ENCODE measurements around the gene FAM193A.
"Not testable (repeated sequence)": the region's sequence is repeated elsewhere in the genome, so short reads cannot be mapped to it uniquely, and the experiment has no call there.

FAM193A gene

DNA sequence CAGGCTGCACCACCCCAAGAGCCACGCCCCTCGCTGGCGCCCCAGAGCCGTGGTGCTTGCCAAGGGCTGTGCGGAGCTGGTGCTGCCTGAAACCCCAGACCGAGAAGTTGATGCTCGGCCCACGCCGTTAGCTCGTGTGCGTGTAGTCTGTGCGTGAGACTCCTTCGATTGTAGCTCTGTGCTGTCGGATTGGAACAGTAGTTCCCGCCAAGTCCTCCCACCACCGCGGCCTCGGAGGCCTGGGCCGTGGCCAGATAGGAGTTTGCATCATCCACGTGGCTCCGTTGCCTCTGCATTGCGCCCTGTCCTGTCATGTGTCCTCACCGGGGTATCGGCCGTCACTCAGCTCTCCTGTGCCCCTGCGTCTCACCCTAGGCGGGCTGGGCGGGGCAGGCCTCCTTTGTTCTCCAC lies 195.5 kb downstream of the FAM193A start:
- CTCF ChIA-PET = no interaction called here
- POLR2A ChIA-PET = no interaction called here
- DNase-seq (ENCODE audit: low read depth, low spot score) = no peak
- no peak overlapping the region for H3K4me3 ChIP-seq (ENCODE audit: low read depth, low read length)
- TF ChIP-seq, protein P1, sequence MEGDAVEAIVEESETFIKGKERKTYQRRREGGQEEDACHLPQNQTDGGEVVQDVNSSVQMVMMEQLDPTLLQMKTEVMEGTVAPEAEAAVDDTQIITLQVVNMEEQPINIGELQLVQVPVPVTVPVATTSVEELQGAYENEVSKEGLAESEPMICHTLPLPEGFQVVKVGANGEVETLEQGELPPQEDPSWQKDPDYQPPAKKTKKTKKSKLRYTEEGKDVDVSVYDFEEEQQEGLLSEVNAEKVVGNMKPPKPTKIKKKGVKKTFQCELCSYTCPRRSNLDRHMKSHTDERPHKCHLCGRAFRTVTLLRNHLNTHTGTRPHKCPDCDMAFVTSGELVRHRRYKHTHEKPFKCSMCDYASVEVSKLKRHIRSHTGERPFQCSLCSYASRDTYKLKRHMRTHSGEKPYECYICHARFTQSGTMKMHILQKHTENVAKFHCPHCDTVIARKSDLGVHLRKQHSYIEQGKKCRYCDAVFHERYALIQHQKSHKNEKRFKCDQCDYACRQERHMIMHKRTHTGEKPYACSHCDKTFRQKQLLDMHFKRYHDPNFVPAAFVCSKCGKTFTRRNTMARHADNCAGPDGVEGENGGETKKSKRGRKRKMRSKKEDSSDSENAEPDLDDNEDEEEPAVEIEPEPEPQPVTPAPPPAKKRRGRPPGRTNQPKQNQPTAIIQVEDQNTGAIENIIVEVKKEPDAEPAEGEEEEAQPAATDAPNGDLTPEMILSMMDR (IDR thresholded peaks at IDR 0.05; ENCODE audit: insufficient read depth, low read length, missing control alignments) = no peak

DNA sequence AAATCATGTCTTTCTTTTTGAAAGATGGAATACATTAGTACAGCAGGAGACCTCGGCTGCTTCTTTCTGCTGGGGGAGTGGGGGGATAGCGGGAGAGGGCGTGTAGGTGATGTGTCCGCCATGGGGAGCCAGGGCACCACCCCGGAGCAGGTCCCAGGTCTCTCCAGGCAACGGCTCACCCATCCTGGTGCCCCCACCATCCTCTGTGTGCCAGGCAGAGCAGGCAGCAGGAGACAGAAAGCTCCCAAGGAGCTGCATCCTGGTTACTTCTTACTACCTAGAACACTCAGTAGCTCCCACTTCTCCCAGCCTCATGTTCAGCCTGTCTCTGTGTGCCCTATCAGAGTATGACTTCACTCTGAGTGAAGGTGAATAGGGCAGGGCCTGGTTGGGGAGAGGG lies 196.1 kb downstream of the FAM193A start:
- no peak for DNase-seq (ENCODE audit: low read depth, low spot score)
- ChIA-PET CTCF (no interaction called here), POLR2A (no interaction called here)
- TF ChIP-seq, protein P1 (IDR thresholded peaks at IDR 0.05; ENCODE audit: insufficient read depth, low read length, missing control alignments) = no peak
- no peak overlapping the region for H3K4me3 ChIP-seq (ENCODE audit: low read depth, low read length)

DNA sequence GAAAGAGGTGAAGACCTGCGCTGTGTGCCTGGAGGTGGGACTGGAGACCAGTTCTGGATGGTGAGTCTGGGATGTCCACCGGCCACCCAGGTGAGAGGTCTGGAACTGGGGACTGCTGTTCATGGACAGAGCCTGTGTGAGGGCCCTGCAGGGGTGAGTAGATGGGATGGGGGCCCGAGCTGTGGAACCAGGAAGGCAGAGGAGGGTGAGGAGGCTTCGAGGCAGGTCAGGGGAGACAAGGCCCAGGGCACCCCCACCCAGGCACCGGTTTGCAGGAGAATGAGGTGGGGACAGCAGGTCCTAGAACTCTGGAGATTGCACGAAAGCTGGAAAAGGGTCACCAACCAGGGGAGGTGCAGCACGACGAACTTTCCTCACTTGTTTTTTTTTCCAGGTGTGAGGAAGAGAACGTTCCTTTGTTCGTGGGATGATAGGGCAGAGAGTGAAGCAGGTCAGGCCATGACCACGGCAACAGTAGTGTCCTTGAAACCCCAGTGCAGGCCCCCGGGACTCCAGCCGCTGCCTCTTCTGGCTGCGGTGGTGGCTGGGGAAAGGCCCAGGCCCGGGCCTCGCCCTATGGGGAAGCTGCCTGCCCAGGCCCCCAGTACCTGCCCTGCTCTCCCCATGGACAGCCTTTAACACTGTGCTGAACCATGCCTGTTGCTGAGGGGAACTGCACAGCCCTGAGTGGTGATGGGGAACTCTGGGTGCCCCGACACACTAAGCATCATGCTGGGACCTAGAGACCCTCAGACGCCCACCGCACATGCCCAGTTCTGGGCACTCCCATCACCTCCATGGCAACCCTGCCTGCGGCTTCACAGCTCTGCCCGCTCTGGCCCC lies 196.8 kb downstream of the FAM193A start:
- TF ChIP-seq, protein P1 (IDR thresholded peaks at IDR 0.05; ENCODE audit: insufficient read depth, low read length, missing control alignments) = no peak
- no peak overlapping the region for H3K4me3 ChIP-seq (ENCODE audit: low read depth, low read length)
- no peak for DNase-seq (ENCODE audit: low read depth, low spot score)
- POLR2A ChIA-PET = no interaction called here
- CTCF ChIA-PET = no interaction called here

DNA sequence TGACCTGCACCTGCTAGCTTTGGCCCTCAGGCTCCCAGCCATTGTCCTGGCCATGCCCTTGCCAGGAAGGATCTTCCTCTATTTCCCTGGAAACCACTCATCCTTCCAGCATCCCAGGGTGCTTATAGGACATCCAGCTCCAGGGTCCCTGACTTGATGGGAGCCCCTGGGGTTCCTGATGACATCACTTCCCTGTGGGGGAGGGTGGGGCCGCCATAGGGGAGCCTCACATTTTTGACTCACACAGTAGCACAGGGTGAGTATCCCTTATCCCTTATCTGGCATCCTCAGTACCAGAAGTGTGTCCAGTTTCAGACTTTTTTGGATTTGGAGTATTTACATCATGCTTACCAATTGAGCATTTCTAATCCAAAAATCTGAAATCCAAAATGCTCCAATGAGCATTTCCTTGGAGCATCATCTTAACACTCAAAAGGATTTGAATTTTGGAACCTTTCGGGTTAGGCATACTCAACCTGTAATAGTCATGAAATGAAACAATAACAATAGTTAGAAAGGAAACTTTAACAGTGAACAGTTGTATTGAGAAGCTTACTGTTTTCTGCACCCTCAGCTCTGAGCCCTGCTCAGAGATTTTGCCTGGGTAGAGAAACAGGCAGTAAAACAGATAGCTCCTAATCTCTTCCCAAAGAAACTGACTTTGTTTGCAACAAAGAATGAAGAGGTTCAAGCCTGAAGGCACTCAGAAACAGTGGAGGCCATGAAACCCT lies 197.6 kb downstream of the FAM193A start:
- DNase-seq (ENCODE audit: low read depth, low spot score) = no peak
- CTCF ChIA-PET = no interaction called here
- POLR2A ChIA-PET = no interaction called here
- TF ChIP-seq, protein P1 (IDR thresholded peaks at IDR 0.05; ENCODE audit: insufficient read depth, low read length, missing control alignments) = no peak
- no peak overlapping the region for H3K4me3 ChIP-seq (ENCODE audit: low read depth, low read length)

DNA sequence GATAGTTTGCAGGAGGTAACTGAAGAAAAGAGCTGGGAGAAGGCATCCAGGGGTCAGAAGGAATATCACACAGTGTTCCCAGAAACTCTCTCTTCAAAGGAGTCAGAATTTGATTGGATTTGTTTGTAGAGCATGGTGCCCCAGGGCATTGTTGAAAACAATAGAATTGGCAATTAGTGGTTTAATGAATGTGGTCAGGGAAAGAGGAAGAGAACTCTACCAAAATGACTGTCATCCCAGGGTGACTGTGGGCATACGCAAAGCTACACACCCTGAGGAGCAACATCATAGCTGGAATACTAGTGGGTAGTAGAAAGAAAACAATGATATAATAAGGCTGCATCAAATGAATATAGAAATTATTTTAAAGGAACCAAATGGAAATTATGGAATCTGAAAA lies 198.2 kb downstream of the FAM193A start:
- POLR2A ChIA-PET = no interaction called here
- CTCF ChIA-PET = interaction anchor here (1.6 kb wide), 1 partner anchor 29 kb away, joined by 5 read pairs; no protein-coding TSS in a partner anchor
- no peak for DNase-seq (ENCODE audit: low read depth, low spot score)

DNA sequence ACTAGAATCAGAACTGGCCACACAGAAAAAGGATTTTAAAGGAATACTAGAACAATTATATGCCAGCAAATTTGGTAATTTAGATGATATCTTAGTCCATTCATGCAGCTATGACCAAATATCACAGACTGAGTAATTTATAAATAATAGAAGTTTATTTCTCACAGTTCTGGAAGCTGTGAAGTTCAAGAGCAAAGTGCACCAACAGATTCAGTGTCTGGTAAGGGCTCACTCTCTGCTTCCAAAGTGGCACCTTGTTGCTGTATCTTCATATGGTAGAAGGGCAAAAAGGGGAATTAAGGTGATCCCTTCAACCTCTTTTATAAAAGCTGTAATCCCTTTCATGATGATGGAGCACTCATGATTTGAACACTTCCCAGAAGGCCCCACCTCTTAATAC lies 199.4 kb downstream of the FAM193A start:
- ChIA-PET CTCF (interaction anchor here (1.2 to 1.6 kb wide), 2 partner anchors 10 to 28 kb away, joined by 3 to 5 read pairs; no protein-coding TSS in a partner anchor), POLR2A (no interaction called here)
- TF ChIP-seq, protein P1 (IDR thresholded peaks at IDR 0.05; ENCODE audit: insufficient read depth, low read length, missing control alignments) = no peak
- no peak for DNase-seq (ENCODE audit: low read depth, low spot score)
- H3K4me3 ChIP-seq (ENCODE audit: low read depth, low read length) = no peak overlapping the region

More for the DNA sequence above, 198.2 kb downstream of the FAM193A start:
- TF ChIP-seq, protein P1 (IDR thresholded peaks at IDR 0.05; ENCODE audit: insufficient read depth, low read length, missing control alignments) = no peak
- H3K4me3 ChIP-seq (ENCODE audit: low read depth, low read length) = no peak overlapping the region

DNA sequence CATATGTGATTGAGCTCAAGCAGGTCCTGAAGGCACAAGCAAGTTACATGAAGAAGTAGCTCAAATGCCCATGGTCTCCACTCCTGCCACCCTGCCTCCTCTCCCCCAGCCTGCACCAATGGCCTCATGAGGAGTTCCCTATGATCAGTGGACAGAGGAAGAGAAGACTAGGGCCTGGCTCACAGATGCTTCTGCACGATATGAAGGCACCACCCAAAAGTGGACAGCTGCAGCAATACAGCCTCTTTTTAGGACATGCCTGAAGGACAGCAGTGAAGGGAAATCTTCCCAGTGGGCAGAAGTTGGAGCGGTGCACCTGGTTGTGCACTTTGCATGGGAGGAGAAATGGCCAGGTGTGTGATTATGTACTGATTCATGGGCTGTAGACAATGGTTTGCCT lies 201.8 kb downstream of the FAM193A start:
- DNase-seq (ENCODE audit: low read depth, low spot score); CTCF ChIA-PET; H3K4me3 ChIP-seq (ENCODE audit: low read depth, low read length); POLR2A ChIA-PET: not testable (repeated sequence)

All from AG04449 (cell line).